HT-29 (cell line): ENCODE data around the gene PNISR. TPM values are rescaled to one million over a fixed set of nuclear protein-coding genes. Genes with fewer than 3 reads are reported as not detected.

ENCODE experiments used
- DNase-seq: peaks from one replicate; pipeline ENCODE4 v3.0.0-alpha.2; 2015; ENCODE audit warnings: low spot score
- total RNA-seq: library from RNA; depleted of rRNA; stranded (reverse); fragments of >200 nt; shearing (Covaris generic); gene quantifications from 2 replicates; pipeline ENCODE4 v1.2.3, GENCODE V29; 2014

PNISR gene
- total RNA-seq, 1 experiment from 2014 or later: 27.9 TPM

DNA sequence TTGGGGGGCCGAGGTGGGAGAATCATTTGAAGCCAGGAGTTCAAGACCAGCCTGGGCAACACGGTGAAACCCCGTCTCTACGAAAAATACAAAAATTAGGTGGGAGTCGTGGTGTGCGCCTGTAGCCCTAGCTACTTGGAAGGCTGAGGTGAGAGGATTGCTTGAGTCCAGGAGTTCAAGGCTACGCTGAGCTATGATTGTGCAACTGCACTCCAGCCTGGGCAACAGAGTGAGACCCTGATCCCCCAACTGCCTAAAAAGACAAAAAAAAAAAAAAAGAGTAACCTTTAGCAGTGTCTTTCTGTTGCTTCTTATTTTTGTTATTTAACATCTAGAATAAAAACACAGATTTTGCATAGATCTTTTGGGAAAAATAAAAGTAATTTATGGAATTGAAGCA, 18.0 kb downstream of the PNISR start:
- no peak for DNase-seq

DNA sequence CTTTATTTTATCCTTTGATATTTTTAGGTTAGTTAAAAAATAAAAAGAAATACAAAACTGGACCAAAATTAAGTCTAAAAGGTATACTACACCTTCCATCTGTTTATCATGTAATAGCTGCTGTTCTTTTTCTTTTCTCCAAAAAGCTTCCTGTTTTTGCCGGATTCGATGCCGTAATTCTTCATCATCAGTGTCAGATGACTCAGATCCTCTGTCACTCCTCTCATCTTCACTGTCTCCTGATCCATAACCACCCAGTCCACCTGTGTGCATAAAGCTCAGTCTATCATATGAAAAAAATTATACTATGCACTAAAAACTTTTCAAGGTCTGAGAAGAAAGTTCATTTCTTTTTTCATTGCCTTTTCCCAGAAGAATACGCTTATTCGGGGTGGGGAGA, 22.7 kb downstream of the PNISR start:
- DNase-seq: no peak

DNA sequence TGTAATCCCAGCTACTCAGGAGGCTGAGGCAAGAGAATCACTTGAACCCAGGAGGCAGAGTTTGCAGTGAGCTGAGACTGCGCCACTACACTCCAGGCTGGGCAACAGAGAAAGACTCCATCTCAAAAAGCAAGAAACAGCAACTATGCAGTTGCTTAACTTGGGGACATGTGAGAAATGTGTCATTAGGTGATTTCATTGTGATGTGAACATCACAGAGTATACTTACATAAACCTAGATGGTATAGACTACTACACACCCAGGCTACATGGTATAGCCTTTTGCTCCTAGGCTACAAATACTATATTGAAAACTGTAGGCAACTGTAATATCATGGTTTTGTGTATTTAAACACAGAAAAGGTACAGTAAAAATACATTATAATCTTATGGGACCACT, 27.8 kb downstream of the PNISR start:
- no peak for DNase-seq

DNA sequence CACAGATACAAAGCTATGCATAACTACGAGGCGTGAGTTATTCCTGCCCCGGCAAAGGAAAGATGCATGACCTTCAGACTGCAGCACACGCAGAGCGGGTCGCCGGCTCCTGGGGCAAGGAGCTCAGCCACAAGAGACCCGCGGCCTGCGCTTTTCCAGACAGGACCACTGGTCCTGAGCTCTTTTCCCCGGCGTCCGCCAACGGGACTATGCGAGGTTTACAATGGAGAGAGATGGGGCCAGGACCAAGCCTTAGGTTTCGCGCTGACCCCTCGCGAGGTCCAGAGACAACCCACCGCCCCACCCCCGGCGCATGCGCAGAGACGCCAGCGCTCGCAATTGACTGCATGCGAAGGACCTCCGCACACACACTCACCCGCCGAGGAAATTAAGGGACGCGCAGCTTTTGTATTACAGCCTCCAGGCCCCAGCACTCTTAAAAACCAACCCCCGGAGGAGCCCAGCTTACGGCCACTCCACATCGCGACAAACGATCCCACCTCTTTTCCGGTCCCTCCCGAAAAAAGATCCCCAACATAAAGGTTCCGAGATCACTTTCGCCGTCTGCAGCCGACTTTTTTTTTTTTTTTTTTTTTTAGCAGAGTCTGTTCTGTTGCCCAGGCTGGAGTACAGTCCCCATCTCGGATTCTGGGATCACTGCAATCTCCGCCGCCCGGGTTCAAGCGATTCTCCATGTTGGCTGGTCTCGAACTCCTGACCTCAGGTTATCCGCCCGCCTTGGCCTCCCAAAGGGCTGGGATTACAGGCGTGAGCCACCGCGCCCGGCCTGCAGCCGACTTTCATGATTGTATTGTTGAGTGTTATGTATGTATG, 31.2 kb downstream of the PNISR start, which contains the start of gene COQ3:
Gene COQ3, minus strand, starts transcription at position 498 of the 834 bp plus-strand sequence. Its CDS starts 16 bp downstream, at position 482.
- peak; percentile 69 for DNase-seq

DNA sequence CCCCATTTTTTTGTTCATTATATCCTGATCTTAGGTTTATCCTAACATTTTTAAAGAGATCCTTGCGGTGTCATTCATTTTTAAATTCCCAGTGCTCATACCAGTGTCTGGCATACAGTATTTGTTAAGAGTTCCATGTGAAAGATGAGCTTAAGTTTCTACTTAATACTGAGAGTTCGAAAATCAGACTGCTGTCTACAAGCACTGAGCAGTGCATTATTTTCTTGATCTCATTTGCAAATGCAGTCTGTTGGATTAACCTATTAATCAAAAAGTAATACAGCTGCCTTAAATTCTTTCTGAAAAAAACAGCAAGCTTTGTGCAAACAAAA, 31.8 kb downstream of the PNISR start:
- no peak for DNase-seq

DNA sequence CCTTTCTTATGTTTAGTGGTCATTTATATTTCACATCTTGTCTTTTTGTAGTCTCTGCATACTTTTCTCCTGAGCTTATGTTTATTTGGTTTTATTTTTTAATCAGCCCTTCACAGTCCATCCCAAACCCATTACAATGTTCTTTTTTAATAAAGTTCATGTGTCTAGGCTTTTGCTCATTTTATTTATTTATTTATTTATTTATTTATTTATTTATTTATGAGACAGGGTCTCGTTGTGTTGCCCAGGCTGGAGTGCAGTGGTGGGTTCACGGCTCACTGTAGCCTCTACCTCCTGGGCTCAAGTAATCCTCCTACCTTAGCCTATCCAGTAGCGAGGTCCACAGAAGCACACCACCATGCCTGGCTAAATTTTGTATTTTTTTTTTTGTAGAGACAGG, 34.2 kb downstream of the PNISR start:
- no peak for DNase-seq

DNA sequence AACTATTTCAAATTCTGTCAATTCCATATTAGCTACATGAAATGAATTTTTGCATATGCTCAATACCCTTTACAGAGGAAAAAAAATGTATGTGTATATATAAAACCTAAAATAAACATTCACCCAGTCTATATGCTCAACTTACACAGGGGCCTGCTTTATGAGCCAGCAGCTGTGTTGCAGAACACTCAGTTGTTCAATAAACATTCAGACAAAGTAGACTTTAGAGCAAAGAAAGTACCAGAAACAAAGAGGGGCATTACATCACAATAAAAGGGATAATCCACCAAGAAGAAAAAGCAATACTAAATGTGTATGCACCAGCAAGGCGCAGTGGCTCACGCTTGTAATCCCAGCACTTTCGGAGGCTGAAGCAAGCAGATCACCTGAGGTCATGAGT, 40.6 kb downstream of the PNISR start:
- no peak for DNase-seq

DNA sequence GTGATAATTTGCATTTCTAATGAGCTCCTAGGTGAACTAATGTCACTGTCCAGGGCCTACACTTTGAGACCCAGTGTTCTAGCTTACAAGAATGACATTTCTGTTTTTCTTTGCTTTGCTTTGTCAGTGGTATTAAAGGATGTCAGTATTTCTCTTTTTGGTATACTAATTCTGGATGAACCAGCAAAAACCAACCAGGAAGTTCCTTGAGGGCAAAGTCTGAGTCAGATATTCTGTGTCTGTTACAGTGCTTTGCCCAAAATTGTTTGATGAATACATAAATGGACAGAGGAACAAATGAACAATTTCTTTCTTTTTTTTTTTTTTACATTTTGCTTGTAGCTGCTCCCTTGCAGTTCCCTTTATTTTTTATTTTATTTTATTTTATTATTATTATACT, 46.5 kb downstream of the PNISR start:
- DNase-seq: no peak

DNA sequence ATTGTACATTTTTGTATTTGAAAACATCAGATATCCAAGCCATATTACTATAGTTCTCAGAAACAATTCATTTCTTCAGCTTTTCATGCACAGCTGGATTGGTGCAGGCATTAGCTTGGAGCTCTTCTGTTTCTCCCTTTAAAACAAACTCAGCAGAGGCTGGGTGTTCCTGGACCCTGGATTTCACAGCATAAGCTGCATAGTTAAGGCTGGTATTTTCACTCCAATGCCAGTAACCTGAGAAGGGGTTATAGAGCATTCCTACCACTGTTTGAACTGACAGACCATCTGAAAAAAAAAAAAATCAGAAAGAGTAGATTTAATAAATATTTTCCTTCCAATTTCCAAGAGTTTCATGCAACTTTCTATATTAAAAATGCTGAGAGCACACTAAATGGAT, 55.6 kb downstream of the PNISR start:
- DNase-seq: no peak

DNA sequence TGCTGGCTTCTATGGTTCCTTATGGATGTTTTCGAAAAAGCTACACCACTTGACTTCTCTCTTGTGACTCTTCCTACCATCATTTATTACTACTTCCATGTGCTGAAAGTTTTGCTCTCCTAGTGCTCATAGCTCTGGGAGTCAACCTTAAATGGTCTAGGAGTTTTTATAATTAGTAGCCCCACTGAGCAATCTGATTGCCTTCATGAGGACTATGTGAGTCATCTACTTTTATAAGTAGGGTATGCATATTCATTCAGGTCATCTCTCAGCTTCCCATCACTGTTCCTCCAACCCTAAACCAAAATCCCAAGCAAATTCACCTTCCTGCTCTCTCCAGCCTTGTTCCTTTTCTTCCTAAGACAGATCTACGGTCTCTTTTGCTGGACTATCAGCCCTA, 58.3 kb downstream of the PNISR start:
- no peak for DNase-seq

DNA sequence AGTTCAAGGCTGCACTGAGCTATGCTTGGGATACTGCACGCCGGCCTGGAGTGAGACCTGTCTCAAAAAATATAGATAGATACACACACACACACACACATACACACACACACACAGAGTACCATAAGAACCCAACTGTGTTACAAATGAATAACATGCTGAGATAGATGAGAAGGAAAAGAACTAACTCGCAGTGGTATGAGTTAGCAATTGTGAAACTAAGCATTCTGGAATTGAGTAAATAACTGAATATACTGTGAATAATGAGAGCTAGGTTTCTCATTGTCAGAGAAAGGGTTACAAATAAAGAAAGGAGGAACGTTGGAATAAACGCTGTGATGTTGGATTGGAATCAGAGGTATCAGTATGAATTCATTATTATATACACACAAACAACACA, 61.1 kb downstream of the PNISR start:
- no peak for DNase-seq

DNA sequence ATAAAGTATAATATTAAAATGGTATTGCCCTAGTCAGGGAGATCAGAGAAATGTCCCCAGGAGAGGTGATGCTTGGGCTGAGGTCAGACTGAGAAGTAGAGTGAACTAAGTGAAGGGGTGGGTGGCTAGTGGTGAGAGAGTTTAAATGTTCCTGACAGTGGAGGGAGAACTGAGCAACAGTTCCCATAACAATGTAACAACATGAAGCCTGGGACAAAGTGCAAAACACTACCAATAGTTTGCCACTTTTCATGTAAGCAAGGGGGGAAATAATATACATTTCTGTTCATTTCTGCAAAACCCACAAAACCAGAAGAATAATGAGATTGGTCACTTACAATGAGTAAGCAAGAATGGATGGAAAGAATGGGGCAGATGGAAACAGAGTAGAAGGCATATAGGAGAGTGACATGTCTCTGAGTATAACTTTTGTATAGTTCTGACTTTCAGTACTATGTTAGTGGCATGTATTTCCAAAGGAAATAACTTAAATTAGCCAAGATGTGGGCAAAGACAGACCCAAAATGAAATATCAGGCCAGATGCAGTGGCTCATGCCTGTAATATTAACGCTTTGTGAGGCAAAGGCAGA, 62.3 kb downstream of the PNISR start:
- DNase-seq: no peak

DNA sequence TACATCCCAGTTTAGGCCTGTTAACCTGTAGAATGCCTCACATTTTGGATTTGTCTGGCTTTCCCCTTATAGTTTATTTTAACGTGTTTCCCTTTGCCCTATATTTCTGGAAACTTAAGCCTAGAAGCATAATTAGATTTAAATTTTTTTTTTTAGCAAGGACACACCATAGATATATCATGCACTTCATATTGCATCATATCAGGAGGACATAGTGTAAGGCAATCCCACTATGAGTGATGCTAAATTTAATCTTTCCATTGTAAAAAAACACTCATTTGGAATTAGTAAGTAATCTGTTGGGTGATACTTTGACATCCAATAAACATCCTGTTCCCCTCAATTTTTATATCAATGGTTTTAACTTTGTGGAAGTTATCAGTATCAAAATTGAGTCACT, 65.3 kb downstream of the PNISR start:
- no peak for DNase-seq

DNA sequence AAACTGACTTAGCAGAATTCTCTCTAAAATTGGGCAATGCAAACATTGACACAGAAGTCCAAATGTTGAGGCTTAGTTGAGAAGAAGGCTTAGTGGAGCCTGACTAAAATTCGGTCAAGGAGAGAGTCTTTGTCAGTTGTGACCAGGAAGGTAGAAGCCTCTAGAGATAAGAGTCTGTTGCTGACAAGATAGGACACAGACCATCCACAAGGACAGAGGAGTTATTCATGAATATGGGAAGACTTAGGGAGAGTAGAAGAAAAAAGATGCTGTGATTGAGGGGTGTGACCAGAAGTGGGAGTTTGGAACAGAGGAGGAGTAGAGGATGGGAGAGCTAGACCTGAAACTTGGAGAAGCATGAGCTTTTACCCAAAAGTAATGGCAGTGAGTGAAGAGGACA, 68.5 kb downstream of the PNISR start:
- DNase-seq: no peak

DNA sequence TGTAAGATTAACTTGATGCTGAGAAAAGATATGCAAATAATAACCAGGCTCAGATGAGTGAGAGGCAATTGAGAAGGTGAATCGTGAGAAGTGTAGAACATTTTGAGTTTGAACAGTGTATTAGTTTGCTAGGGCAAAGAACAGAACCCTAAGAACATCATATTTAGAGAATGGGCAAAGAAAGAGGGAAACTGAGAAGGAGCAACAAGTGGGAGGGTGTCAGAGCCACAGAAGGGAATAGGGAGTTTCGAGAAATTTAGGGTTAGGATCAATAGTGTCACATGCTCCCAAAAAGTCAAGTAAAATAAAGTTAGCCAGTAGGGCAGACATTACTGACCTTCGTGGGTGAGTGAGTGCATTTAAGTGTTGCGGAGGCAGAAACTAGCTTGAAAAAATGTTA, 70.1 kb downstream of the PNISR start:
- DNase-seq: no peak

DNA sequence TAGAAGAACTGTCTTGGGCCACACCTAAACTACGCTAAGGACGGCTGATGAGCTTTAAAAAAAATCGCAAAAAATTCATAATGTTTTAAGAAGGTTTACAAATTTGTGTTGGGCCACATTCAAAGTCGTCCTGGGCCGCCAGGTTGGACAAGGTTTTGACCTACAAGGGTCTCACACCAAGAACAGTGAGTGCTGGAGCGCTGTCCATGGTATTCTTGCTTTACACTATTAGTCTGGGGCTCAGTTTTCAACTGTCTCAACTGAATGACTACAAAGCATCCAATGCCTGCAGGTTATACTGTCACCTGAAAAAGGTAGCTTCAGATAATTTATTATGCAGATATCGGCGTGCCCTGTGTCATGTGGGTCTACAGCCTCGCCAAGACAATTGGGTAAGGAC, 72.0 kb downstream of the PNISR start:
- DNase-seq: no peak

DNA sequence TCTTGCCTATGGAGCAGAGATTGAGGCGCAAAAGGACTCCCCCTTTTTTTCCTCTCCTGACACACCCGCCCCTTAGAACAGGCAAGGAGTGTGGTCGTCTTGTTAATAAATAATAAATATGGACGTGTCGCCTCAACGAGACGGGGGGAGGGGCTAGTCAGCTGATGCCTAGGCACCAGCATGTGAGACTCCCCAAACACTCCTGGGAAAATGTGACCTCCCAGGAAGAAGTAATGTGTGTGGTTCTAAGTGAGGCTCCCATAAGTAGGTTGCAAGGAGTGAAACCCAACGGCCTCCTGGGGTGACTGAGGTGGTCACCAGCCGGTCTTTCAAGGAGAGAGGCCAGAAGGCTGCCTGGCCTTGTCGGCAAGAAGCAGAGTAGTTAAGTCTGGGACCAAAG, 74.5 kb downstream of the PNISR start:
- DNase-seq: no peak

DNA sequence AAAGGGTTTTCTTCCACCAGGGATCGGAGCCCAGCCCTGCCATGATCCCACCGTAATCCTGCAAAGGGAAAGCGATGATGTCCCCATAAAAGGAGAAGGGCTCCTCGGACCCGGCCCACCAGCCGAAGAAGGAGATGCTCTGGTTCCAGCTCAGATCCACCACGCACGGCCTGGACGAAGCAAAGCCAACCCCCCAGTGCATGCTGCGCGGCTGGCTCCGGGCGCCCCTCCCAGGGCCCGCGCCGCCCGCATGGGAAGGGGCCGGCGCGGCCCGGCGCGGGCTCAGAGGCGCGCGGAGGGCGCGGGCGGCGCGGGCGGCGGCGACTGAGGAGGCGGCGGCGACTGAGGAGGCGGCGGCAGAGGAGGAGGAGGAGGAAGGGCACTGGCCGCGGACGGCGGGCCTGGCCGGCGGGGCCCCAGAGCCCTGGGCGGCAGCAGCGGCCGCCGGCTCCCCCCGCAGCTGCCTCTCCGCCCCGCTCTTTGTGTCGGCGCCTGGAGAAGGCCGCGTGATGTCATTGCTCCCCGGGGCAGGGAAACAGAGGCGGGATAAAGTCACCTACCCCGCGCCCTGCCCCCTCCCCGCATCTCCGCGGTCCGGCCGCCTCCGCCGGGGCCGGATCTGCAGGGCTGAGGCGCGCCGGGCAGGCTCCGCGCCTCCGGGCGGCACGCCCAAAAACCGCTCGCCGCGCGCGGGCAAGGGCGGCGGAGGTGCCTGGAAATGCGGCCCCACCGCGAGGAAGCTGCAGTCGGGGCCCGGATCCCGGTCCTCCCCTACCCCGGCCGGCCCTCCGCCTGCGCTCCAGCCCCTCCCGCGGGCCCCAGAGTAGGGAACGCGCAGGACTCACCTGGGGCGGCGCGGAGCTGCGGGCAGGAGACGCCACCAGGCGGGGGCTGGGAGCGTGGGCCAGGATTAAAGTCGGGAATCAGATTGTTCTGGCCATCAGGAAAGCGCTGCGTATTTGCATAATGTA, 75.7 kb downstream of the PNISR start, which contains the start of gene FAXC:
Gene FAXC, minus strand, starts transcription at position 504 of the 971 bp plus-strand sequence. Its CDS starts 302 bp downstream, at position 202.
- peak; percentile 23 for DNase-seq

DNA sequence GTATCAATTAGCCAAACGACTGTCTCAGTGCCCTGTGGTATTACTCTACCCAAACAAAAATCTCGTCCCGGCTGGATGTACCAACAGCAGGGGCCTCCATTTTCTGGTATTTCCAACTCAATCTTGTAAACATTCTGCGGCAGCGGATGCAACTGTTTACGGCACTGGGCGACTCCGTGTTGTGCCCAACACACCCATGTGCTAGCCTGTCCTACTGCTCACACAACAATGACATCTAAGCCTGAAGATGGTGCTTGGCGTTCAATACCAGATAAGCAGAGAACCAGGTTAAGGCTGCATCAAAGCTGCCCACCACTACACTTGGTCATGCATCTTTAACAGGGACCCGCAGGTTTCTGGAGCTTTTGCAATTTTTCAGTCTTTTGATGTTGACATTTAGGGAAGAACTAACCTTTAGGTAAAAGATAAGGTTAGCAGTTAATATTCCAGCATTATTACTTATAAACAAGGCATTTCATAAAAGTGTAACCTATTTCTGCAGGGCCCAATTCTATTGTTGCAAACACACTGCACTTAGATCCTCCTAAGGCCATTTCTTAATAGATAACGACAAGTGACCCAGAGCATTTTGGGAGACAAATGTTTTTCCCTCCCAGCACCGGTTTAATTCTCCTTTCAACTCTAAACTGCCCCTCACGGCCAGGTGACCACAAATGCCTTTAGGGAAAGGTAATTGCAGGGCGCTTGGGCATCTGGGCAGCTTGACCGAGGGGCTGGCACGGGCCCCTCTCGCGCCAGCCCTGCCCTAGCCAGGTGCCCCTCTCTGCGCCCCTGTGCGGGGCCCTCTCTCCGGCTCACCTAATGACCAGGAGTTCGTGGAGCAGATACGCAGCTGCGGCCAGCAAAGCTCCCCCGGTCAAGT, 76.6 kb downstream of the PNISR start:
- DNase-seq: no peak
